IPS DF 4.7 (cell line): ENCODE data around the gene SMIM10L2A.
"Not testable (repeated sequence)": the region's sequence is repeated elsewhere in the genome, so short reads cannot be mapped to it uniquely, and the experiment has no call there.

Experiments used
- DNase-seq: peaks from one replicate; pipeline ENCODE4 v3.0.0-alpha.2; 2013; ENCODE audit warnings: low spot score; ENCODE audit errors: extremely low read depth

SMIM10L2A gene

GRCh38 chrX:135453381-135453780, 31.6 kb downstream of the SMIM10L2A start:
- no peak for DNase-seq

GRCh38 chrX:135454816-135455215, 33.1 kb downstream of the SMIM10L2A start:
- no peak for DNase-seq

GRCh38 chrX:135461756-135462155, 40.0 kb downstream of the SMIM10L2A start:
- not testable (repeated sequence) for DNase-seq

- no peak for DNase-seq
Measured at GRCh38 chrX:135463937-135464336, 42.2 kb downstream of the SMIM10L2A start.

- DNase-seq = no peak
Measured at GRCh38 chrX:135476378-135476777, 54.6 kb downstream of the SMIM10L2A start.

- no peak for DNase-seq
Measured at GRCh38 chrX:135477576-135477975, 55.8 kb downstream of the SMIM10L2A start.
